AML-193 (cell line): ENCODE results near the gene TUBB4A.
A peak's percentile ranks its signal among the peaks of the same experiment; 100 is the strongest.

Experiments
- DNase-seq, 2 experiments: peaks; one replicate each; lab custom pipeline; 2025; lab: John Stamatoyannopoulos, UW

Gene TUBB4A

DNA sequence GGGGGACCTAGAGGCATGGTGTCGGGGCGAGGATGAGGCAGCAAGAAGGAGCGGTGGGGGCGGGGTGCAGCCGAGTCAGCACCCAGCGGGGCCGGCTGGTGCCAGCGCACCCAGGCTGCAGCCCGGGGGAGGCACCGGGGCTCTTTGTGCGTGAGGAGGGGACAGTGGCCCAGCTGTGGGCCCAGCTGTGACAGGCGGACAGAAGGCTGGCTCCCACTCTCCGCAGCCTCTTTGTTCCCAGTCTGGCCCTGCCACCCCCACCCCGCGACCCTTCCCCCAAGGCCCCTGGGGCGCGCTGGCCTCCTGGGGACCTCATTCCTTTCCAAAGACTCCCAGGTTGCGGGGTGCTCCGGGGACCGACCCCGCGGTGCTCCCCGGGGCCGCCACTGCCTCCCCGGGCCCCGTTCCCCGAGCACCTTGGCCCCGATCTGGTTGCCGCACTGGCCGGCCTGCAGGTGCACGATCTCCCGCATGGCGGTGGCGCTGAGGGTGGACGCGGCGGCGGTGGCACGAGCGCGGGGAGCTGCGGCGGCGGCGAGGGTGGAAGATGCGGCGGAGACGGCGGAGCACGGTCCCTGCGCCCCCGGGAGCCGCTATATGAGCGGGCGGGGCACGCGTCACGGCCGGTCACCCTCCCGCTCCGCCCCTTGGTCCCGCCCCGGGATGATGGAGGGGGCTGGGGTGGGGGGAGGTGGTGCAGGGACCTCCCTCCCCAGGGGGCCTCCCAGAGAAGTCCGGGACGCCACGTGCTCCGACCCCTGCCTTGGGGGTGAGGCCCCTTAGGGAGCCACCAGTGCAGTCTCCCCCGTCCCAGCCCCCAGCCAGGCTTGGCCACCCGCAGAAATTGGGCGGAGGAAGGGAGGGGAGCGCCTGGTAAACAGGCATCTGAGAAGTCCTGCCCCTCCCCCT is at the start of gene TUBB4A:
Gene TUBB4A (minus strand): TSS at position 570 of the 909 bp plus-strand sequence. CDS start 97 bp downstream, at position 473.
- no peak for DNase-seq

- DNase-seq: no peak
Observed at GRCh38 chr19:6551091-6551490, 49.0 kb upstream of the TUBB4A start.

GRCh38 chr19:6550679-6551078 is 48.6 kb upstream of the TUBB4A start:
- peak; percentile 33 to 58 for DNase-seq

DNA sequence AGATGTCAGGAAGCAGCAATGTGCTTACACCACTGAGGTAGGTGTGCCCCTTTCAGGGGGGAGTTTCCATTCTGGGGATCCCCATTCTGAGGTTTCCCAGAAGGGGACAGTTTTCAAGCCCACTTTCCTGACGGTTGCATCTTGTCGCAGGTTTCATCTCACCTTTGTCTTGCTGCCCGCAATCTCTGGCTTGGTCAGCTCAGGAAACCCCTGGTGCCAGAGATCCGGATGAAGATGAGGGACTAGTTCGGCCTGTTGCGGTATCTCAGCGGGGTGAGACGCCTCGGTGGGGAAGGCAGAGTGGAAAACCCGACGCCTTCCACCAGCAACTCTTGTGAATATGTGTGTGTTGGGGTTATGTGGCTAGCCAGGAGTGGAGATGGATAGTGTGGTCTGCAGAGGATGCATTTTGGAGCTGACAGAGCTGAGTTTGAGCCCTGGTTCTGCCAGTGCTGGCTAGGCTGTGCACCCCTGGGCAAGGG is 41.8 kb upstream of the TUBB4A start:
- no peak for DNase-seq

- no peak for DNase-seq
Observed at GRCh38 chr19:6540918-6541689, 39.0 kb upstream of the TUBB4A start.

- no peak for DNase-seq
Observed at GRCh38 chr19:6539514-6539913, 37.4 kb upstream of the TUBB4A start.

GRCh38 chr19:6535558-6536137 is 33.5 kb upstream of the TUBB4A start:
- DNase-seq: no peak

GRCh38 chr19:6534451-6535093 is 32.5 kb upstream of the TUBB4A start:
- DNase-seq: no peak

DNA sequence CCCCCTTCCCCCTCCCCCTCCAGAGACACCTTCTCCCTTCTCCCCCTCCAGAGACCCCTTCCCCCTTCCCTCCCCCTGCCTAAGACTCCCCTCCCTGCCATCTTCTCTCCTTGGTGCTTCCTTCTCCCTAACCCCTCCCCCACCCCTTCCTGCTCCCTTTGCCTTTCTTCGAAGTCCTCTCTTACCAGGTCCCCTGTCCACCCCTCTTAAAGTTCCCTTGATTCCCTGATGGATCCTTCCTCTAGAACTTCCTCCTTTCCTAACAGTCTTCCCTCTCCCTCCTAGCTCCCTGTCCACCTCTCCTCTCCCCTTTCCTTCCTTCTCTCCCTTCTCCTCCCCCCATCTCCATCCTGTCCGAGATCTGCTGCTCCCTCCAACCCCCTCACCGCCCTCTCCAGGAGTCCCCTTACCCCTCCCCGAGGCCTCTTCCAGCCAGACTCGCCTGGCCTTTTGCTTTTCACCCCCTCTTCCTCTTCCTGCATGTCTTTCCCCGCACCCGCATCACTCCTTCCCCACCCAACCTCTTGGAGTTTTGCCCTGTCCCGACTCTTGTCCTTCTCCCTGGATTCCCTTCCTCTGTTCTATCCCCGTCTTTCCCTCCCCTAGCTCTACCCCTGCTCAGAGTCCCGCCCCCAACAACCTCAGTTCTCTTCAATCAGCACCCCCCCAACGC is 31.8 kb upstream of the TUBB4A start:
- DNase-seq: no peak

DNA sequence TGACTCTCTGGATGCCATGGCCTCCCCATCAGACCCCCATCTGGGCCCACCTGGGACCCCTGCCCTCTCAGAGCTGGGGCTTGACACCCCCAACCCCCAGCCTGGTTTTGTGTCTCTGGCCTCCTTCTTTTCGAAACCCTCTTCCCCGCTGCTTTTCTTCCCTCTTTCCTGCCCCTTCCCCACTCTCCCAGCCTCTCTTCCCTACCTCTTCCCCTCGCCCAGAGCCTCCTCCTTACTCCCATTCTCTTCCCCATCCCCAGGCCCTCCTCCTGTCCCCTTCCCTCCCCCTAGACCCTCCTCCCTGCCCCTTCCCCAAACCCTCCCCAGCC is 30.9 kb upstream of the TUBB4A start:
- no peak for DNase-seq

GRCh38 chr19:6532244-6532999 is 30.3 kb upstream of the TUBB4A start:
- DNase-seq: peak; percentile 47 to 49

DNA sequence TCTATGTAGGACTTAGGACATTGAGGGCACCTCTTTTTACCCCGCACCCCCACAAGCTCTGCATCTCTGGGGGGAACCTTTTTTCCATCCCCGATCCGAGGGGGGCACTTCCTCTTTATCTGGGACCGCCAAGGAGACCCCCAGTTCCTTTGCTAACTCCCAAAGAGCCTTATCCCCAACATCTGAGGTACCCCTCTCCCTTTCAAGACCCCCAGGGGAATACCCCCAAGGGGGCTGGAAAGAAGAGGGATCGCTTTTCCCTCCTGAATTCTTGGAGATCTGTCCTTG is 29.8 kb upstream of the TUBB4A start:
- no peak for DNase-seq

- no peak for DNase-seq
Observed at GRCh38 chr19:6531163-6531955, 29.2 kb upstream of the TUBB4A start.

DNA sequence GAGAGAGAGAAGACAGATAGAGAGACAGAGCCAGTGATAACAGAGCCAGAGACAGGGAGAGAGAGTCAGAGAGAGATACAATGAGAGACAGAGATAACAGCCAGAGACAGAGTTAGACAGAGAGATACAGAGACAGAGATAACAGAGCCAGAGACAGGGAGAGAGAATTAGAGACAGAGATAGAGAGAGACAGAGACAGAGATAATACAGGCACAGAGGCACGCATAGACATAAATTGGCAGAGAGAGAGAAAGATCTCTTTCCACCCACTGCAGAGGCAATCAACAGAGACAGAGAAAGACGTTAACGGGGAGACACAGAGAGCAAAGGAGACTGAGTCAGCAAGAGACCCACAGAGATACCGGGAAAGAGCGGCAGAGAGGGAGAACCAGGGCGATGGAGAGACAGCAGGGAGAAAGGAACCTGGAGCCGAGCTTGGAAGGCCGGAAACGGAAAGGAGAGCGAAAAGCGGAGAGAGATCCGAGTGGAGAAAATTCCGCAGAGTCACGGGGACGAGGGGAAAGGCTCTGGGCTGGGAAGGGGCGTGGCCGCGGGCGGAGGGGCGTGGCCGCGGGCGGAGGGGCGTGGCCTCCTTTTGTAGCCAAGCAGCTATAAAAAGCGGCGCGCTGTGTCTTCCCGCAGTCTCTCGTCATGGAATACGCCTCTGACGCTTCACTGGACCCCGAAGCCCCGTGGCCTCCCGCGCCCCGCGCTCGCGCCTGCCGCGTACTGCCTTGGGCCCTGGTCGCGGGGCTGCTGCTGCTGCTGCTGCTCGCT is 28.5 kb upstream of the TUBB4A start, which contains the start of gene TNFSF9:
Gene TNFSF9 (plus strand): TSS at position 641 of the 777 bp plus-strand sequence. CDS start 11 bp downstream, at position 652.
- DNase-seq: peak; percentile 46 to 61

DNA sequence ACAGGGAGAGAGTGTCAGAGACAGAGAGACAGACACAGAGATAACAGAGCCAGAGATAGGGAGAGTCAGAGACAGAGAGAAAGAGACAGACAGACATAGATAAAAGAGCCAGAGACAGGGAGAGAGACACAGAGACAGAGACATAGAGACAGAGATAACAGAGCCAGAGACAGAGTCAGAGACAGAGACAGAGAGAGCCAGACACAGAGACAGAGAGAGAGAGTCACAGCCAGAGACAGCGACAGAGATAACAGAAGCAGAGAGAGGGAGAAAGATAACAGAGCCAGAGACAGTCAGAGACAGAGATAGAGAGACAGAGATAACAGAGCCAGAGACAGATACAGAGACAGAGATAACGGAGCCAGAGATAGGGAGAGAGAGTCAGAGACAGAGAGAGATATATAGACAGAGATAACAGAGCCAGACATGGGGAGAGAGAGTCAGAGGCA is 27.9 kb upstream of the TUBB4A start:
- no peak for DNase-seq

- no peak for DNase-seq
Observed at GRCh38 chr19:6529351-6529750, 27.2 kb upstream of the TUBB4A start.

DNA sequence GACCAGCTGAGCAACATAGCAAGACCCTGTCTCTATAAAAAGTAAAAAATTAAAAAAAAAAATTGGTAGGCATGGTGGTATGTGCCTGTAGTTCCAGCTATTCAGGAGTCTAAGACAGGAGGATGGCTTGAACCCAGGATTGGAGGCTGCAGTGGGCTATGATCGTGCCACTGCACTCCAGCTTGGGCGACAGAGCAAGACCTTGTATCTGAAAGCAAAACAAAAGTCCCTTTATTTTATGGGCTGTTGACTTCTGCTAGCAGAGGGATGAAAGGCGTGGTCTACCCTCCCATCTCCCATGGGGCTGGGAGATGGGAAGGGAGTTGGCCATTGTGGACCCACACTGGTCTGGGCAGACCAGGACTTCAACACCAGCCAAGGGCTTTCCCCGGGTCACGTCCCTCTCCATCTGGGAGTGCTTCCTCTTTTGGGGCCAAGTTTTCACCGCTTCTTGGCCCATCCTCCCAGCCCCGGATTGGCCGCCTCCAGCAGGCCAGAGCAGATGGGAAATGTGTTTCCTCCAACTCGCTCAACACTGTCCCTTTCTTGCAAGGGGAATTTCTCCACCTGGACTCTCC is 26.5 kb upstream of the TUBB4A start:
- DNase-seq: peak; percentile 56 to 61

- no peak for DNase-seq
Observed at GRCh38 chr19:6527893-6528543, 25.9 kb upstream of the TUBB4A start.
